ENCODE measurements around the gene GMCL2.

Gene GMCL2

DNA sequence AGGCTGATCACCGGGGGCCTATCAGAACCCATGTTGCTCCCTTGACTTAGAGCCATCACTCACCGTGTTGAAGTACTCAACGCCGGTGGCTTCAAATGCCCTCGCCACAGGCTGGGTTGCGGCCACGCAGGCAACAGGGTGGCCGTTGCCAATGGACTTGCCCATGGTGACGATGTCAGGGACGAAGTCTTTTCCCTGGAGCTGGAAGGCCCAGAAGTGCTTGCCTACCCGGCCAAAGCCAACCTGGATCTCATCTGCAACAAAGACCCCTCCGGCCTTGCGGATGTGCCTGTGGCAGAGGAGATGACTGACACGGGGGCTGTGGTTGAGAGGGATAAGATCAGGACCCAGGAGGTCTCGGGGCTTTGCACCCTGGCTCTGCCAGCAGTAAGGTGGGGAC, 35.1 kb upstream of the GMCL2 start:
- DNase-seq (ENCODE audit: low read depth in 2 of 2, low spot score in 1 of 2): no peak

- no peak for DNase-seq (ENCODE audit: low read depth in 2 of 2, low spot score in 1 of 2)
Observed at GRCh38 chr5:178221853-178222252, 34.7 kb upstream of the GMCL2 start.

GRCh38 chr5:178221282-178221681, 34.1 kb upstream of the GMCL2 start:
- no peak for DNase-seq (ENCODE audit: low read depth in 2 of 2, low spot score in 1 of 2)

GRCh38 chr5:178218827-178219226, 31.7 kb upstream of the GMCL2 start:
- no peak for DNase-seq (ENCODE audit: low read depth in 2 of 2, low spot score in 1 of 2)

DNA sequence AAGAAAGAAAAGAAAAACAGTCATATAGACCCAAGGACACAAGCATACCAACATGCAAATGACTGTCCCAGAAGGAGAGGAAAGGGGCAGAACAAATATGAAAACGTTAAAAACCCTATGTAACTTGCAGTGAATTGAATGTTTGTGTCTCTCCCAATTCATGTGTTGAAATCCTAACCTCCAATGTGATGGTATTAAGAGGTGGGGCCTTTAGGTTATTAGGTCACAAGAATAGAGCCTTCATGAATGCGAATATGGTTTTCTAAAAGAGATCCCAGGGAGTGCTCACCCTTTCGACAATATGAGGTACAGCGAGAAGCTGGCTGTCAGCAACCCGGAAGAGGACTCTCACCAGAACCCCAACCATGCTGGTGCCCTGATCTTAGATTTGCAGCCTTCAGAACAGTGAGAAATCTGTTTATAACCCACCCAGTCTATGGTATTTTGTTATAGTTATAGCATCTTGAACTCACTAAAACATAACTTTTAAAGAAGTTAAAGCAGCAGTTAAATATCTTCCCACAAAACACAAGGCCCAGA, 31.1 kb upstream of the GMCL2 start:
- DNase-seq (ENCODE audit: low read depth in 2 of 2, low spot score in 1 of 2): no peak

GRCh38 chr5:178216779-178217178, 29.6 kb upstream of the GMCL2 start:
- DNase-seq (ENCODE audit: low read depth in 2 of 2, low spot score in 1 of 2): no peak

DNA sequence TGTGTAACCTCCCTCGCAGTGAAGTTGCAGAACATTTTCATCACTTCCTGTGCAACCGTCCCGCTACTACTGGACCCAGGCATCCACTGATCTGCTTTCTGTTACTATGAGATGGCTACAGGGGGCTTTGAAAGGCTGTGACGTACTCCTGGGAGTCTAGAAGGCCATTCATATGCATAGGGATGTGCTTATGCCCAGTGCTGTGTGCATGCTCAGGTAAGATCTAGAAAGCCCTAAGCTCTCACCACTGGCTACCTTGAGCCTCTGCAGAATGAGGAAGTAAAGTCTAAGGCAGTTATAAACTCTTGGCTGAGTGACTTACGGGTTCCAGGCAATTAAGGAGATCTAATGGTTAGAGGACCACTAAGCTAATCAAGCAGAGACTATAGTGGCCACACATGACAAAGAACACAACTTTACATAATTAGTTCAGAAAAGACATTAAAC, 28.9 kb upstream of the GMCL2 start:
- DNase-seq (ENCODE audit: low read depth in 2 of 2, low spot score in 1 of 2): no peak

DNA sequence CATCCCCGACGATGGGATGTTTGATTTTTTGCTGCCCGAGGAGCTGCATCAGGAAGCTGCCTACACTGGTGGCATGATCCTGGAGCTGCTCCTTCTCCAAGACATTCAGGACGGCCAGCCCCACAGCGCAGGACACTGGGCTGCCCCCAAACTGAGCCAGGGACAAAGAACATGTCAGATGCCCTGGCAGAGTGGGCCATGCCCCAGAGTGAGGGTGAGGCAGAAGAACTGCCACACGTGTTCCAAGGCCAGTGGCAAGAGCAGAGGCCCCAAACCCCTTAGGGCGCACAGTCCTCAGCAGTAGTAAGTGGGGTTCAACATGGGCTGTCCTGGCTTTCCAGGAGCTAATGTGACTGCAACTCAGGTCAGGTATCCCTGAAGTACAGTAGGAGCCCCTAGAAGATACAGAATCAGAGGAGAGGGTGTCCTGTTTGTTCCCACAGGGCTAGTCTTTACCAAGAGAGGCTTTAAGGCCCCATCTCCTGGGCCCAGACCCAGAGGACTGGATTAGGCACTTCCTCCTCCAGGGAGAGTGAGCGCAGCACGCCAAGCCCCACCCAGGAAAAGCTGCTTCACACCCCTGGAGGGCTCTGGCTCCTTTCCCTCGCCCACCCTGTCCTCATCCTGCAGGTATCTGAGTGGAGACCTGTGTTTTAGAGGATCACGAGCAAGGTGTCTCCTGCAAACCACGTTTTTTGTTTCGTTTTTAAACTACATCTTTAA, 28.3 kb upstream of the GMCL2 start:
- DNase-seq (ENCODE audit: low read depth in 2 of 2, low spot score in 1 of 2): no peak

DNA sequence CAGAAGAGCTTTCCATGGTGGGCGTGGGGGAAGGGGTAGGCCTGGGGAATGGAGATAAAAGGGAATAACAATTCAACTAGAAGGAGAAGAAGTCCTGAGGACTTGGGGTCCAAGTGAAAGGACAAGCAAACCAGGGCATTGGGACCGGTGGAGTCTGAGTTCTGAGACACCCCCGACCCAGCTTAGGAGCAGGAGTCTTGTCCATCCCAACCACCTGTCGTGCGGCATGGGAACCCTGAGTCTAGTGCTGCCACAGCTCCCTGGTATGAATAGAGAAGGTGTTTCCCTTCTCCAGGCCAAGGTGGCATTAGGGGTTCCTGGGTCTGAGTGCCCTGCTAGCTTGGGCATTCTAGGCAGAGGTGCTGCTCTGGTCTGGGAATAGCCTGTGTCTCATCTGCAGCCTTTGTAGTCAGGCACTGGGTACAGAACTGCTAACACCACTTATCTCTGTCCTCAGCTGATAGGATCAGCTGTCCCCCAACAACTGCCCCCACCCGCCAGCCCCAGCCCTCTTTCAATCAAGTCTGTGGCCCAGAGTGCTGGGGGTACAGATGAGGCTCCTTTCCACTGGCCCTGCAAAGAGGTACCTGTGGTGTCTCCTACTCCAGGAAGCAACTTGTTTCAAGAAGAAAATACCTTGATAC, 27.1 kb upstream of the GMCL2 start:
- no peak for DNase-seq (ENCODE audit: low read depth in 2 of 2, low spot score in 1 of 2)

DNA sequence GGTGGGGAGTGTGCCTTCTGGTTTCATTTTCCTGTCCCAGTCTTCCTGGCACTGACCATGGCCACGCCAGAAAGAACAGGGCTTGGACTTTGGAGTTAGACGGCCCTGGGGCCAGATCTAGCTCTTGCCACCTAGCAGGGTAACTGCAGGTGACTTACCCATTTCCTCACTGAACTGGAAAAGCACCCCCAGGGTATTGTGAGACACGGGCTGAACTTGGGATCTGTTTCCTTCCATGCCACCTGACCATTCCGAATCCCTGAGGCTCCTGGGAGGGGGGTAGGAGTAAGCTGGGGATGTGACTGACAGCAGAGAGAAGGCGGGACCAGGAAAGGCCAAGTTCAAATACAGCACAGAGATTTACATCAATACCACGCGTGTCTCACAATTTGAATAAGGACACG, 26.6 kb upstream of the GMCL2 start:
- no peak for DNase-seq (ENCODE audit: low read depth in 2 of 2, low spot score in 1 of 2)

DNA sequence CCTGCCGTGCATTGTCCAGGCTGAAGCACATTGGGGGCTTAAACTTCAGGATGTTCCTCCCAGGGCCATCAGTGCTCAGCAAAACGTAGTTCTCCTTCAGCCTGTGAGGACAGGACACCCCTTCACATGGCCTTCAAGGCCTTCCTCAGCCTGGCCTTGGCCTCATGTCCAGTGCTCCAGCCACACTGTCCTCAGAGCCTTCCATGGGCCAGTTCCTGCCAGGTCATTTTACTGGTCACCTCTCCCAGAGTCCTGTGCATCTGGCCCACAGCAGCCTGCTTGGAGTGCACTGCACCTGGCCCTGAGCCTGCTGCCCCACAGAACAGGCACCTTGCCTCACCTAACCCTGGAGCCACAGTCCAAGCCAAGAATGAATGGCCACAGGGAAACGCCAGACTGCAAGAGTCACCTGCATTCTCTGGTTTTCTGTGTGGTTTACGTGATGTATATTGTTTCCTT, 25.9 kb upstream of the GMCL2 start:
- DNase-seq (ENCODE audit: low read depth in 2 of 2, low spot score in 1 of 2): no peak

GRCh38 chr5:178212241-178213002, 25.3 kb upstream of the GMCL2 start:
- no peak for DNase-seq (ENCODE audit: low read depth in 2 of 2, low spot score in 1 of 2)

DNA sequence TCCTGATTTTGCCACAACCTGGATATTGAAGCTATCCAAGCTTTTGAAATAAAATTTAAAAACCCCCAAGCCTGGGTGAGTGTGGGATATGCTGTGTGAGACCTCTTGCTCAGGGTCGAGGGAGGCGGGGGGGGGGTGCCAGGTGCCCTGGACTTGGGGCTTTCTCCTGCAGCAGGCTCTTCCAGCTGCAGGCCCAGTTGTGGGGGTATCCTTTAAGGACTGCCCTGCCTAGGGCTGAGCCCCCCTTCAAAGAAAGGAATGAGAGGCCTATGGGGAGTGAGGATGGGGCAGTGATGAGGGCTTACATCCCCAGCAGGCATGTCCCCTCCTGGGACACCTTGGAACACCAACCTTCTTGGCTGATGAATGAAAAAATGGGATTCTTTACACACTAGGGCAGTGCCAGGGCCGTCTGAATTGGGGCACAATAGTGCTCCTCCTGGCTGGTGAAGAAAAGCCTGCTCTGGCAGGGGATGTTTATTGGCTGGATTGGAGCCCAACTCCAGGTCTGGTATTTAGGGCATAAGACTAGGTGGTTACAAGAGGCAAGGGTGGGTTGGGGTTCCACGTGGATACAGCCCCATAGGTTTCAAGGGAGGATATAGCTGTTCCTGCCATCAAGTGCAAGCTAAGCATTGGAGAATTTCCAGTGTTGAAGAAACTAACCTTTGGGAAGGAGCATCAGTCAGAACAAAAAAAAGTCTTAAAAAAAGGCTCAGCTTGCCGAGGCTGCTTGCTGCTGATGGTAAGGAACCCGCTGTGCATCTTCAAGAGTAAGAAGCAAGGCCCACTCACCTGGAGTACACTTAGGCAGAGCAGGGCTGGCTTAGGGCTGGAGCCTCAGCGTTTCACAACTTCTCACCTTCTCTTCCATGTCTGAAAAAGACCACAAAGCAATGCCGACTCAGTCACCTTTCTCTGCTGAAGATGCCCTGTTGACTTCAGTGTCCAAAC, 24.2 kb upstream of the GMCL2 start:
- no peak for DNase-seq (ENCODE audit: low read depth in 2 of 2, low spot score in 1 of 2)

GRCh38 chr5:178210686-178211085, 23.5 kb upstream of the GMCL2 start:
- no peak for DNase-seq (ENCODE audit: low read depth in 2 of 2, low spot score in 1 of 2)

GRCh38 chr5:178210073-178210535, 22.9 kb upstream of the GMCL2 start:
- no peak for DNase-seq (ENCODE audit: low read depth in 2 of 2, low spot score in 1 of 2)

GRCh38 chr5:178209334-178210072, 22.3 kb upstream of the GMCL2 start:
- DNase-seq (ENCODE audit: low read depth in 2 of 2, low spot score in 1 of 2): no peak

DNA sequence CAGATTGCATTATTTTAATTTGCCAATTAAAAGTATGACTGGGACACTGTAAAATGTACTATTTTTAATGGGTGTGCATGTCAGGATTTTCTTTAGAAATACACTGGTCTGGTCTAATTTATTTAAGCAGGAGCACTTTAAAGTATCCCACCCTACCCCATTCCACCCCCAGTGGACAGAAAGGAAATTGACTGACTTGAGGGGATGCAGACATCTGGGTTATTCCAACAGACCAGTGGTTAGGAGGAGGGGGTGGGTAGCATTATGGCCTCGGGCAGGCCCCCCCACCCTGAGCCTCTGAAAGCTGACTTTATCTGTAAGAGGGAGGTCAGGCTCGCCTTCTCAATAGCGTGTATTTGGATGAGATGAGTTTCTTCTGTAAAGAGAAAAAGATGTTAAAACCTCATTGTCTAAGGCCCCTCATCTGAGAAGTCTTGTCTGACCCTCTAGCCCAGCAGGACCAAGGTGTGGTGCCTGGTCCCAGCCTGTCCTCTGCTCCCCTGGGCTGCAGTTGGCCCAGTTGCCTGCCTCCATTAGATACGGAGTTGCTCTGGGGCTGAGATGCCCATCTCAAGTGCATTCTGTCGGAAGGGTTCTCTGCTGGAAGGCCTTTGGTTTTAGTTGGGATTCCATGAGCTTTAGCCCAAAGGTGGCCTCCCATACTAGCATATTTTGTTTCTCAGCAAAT, 21.5 kb upstream of the GMCL2 start:
- DNase-seq (ENCODE audit: low read depth in 2 of 2, low spot score in 1 of 2): no peak

GRCh38 chr5:178207917-178208280, 20.7 kb upstream of the GMCL2 start:
- DNase-seq (ENCODE audit: low read depth in 2 of 2, low spot score in 1 of 2): no peak

- no peak for DNase-seq (ENCODE audit: low read depth in 2 of 2, low spot score in 1 of 2)
Observed at GRCh38 chr5:178207183-178207916, 20.2 kb upstream of the GMCL2 start.

Data from stimulated activated CD8-positive, alpha-beta memory T cell treated with anti-CD3 and anti-CD28 coated beads, Interleukin-4, amount 100 ng/mL, for 1 hour (primary cell).